Dermis microvascular lymphatic vessel endothelial cell (primary cell): ENCODE measurements around the gene SP4. TPM values are rescaled to one million over a fixed set of nuclear protein-coding genes. Genes with fewer than 3 reads are reported as not detected.
"Not testable (repeated sequence)": the region's sequence is repeated elsewhere in the genome, so short reads cannot be mapped to it uniquely, and the experiment has no call there.

Experiments used
- DNase-seq, 2 donors: peaks; one replicate each; pipeline versions ENCODE4 v3.0.0 to v3.0.0-alpha.2; 2010; ENCODE audit warnings: low read depth in 2 of 2
- total RNA-seq: library from RNA; depleted of rRNA; stranded (reverse); fragments of >200 nt; gene quantifications from 2 replicates; pipeline ENCODE4 v1.2.1, GENCODE V29; 2014

The SP4 gene
- total RNA-seq, 1 donor from 2014 or later = 5.0 TPM

DNA sequence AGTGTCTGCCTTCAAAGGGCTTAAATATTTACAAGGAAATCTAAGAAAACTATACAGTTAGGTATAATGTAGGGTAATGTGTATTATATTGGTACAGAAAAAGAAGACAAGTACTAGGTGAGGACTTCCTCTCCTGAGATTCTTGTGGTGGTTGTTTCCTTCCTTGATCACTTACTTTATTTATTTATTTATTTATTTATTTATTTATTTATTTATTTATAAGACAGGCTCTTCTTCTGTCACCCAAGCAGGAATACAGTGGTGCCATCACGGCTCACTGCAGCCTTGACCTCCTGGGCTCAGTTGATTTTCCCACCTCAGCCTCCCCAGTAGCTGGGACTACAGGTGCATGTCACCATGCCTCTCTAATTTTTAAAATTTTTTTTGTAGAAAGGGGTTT lies 96.8 kb downstream of the SP4 start:
- DNase-seq = no peak

DNA sequence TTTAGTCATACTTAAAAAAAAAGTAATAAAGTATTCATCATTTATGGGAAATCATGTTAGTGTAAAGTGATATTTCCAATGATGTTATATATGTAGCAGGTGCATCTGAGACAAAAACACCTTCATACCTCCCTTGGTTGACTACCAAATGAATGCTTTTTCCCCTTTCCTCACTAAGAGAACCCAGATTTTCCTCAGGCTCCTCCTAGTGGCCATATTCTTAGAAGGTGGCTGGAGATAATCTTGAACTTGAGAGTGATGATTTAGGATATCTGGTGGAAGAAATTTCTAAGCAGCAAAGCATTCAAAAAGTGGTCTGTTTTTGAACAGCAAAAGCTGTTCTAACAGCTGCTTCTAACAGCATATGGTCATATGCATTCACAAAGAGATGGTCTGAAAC lies 98.1 kb downstream of the SP4 start:
- DNase-seq = peak in 1 of 2 donors; percentile 6

- no peak for DNase-seq
These were observed 98.6 kb downstream of the SP4 start for GRCh38 chr7:21526448-21526847.

DNA sequence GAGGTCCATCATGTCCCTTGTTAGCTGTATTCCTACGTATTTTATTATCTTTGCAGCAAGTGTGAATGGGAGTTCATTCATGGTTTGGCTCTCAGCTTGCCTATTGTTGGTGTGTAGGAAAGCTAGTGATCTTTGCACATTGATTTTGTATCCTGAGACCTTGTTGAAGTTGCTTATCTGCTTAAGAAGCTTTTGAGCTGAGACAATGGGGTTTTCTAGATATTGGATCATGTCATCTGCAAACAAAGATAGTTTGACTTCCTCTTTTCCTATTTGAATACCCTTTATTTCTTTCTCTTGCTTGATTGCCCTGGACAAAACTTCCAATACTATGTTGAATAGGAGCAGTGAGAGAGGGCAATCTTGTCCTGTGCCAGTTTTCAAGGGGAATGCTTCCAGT lies 104.6 kb downstream of the SP4 start:
- not testable (repeated sequence) for DNase-seq

DNA sequence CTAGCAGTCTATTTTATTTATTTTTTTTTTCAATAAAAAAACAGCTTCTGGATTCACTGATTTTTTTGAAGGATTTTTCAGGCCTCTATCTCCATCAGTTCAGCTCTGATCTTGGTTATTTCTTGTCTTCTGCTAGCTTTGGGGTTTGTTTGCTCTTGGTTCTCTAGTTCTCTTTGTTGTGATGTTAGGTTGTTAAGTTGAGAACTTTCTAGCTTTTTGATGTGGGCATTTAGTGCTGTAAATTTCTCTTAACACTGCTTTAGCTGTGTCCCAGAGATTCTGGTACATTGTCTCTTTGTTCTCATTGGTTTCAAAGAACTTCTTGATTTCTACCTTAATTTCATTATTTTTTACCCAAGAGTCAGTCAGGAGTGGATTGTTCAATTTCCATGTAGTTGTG lies 105.8 kb downstream of the SP4 start:
- DNase-seq = not testable (repeated sequence)

DNA sequence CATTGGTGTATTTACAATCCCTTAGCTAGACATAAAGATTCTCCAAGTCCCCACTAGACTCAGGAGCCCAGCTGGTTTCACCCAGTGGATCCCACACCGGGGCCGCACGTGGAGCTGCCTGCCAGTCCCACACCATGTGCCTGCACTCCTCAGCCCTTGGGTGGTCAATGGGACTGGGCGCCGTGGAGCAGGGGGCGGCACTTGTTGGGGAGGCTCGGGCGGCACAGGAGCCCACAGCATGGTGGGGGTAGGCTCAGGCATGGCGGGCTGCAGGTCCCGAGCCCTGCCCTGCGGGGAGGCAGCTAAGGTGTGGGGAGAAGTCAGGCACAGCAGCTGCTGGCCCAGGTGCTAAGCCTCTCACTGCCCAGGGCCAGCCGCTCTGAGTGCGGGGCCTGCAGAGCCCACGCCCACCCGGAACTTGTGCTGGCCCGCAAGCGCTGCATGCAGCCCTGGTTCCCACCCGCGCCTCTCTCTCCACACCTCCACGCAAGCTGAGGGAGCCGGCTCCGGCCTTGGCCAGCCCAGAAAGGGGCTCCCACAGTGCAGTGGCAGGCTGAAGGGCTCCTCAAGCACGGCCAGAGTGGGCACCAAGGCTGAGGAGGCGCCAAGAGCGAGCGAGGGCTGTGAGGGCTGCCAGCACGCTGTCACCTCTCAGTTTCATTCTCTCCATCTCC lies 108.7 kb downstream of the SP4 start:
- DNase-seq = not testable (repeated sequence)

DNA sequence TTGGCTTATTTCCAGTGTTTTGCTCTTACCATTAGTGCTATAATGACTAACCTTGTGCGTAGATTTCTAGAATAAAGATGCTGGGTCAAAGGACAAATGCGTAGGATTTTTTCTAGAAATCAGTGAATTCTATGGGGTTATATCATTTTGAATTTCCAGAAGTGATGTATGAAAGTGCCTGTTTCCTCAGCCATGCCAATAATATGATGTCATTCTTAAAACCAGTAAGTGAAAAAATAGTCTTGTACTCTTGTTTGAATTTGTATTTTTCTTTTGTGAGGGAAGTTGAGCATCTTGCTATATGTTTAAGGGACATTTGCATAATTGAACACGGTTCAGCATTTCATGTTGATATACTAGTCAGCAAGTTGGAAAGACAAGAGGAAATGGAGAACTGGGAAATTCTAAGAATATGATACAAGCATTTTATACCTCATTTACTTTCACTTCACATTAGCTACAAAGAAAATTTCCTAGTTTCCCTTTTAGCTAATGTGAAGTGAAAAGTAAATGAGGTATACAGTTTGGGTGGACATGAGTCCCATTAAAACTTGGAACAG lies 111.1 kb downstream of the SP4 start:
- DNase-seq = no peak

DNA sequence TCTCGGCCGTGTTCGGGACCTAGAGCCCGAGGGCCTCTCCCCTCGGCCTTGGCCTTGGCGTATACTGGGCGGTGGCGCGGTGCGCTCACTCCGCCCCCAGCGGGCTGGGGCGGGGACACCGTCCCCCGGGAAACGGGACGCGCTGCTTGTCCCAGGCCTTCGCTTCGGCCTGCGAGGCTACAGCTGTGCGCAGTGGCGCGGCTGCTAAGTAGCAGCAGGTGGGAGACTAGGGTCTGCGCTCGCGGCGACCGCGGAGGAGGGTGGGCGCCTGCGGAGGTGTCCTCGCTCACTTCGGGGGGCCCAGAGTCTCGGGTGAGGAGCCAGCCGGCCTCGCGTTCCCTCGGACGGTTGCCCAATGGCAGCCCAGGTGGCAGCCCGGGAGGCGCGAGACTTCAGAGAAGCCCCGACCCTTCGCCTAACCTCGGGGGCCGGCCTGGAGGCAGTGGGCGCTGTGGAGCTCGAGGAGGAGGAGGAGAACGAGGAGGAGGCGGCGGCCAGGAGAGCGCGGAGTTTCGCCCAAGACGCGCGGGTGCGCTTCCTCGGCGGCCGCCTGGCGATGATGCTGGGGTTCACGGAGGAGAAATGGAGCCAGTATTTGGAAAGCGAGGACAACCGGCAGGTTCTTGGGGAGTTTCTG lies 115.1 kb downstream of the SP4 start, which contains the start of gene DNAH11:
TSS of gene DNAH11 (plus strand) at position 149 of the 637 bp plus-strand sequence. CDS start at position 356, 207 bp downstream.
- peak in 1 of 2 donors; percentile 19 for DNase-seq

DNA sequence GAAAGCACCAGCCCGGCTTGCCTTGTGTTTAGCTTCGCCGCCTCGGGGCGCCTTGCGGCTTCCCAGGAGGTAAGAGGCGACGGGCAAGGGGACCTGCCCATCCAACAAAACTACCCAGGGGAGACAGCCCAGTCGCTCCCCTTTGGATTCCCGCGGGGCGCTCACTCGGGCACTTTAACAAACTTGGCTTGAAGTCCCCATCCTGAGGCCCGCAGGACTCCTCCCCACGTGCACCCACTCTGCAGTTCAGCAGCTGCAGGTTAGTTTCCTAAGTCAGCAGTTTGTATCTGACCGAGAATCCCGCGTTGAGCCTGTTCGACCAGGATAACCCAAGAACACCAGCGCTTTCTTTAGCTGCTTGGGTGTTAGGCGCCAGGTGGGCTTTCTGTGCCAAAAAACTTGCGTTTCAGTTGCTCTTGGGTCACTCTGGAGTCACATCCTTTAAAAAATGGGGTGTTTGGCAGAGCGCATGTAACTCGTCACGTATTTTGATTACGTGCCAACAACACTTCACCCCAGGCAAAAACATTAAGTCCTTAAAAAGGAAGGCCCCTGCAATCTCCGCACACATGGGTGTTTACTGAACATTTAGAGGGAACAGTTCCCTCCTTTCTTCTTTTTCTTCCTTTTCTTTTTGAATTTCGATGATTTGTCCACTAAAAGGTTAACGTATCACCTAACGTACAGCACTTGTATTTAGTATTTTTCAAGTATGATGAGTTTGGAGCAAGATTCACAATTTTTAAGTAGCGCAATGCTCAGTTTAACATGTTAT lies 115.8 kb downstream of the SP4 start:
- DNase-seq = peak in 1 of 2 donors; percentile 2

DNA sequence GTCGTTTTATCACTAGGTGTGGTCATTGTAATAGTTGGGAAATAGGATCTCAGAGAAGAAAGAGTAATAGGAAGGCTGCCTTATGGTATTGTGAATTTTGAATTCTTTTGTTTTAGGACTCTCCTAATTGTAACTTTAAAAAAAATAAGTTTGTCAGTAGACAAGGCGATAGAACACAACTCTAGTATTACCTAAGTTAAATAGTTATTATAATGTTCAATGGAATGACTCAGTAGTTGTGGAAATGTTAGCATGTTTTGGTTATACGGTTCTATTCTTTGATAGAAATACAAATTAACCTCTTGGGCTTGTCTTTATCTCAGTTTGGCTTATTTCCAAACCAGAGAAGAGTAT lies 116.4 kb downstream of the SP4 start:
- DNase-seq = no peak

- DNase-seq = no peak
These were observed 116.8 kb downstream of the SP4 start for GRCh38 chr7:21544715-21545114.

DNA sequence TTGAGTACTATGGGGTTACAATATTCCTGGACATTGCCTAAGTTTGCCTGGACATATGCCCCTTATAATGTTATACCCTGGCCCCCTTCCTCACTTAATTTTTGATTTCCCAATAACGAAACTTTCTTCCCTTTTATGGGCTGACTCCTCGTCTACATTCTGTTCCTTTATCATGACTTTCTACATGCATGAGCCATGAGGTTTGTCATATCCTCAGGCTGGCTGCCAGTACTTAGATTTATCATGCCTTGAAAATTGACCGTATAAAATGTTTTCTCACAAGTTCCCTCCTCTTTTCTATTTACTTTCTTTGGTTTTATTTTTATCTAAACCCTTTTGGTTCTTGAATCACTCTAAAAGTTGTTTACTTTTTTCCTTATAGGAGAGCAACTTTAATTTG lies 119.6 kb downstream of the SP4 start:
- DNase-seq = no peak

DNA sequence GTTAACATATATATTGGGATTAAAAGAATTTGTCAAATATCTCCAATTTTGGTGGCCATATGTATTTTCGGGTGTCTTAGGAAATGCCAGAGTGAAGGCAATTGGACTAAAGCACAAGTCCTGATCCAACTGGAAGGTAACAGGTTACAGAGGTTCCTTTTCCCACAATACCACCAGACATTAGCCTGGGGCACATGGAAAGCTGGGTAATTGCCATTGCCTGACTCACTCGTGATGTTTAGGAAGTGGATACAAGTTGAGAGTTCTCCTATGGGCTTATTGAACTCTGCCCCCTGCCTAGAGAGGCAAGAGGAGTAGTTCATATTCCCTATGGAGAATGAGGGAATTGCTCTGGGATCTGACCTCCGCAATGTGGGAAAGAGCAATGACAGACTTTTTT lies 120.6 kb downstream of the SP4 start:
- DNase-seq = no peak

- no peak for DNase-seq
These were observed 122.2 kb downstream of the SP4 start for GRCh38 chr7:21550076-21550475.

- DNase-seq = no peak
These were observed 123.1 kb downstream of the SP4 start for GRCh38 chr7:21550821-21551531.

DNA sequence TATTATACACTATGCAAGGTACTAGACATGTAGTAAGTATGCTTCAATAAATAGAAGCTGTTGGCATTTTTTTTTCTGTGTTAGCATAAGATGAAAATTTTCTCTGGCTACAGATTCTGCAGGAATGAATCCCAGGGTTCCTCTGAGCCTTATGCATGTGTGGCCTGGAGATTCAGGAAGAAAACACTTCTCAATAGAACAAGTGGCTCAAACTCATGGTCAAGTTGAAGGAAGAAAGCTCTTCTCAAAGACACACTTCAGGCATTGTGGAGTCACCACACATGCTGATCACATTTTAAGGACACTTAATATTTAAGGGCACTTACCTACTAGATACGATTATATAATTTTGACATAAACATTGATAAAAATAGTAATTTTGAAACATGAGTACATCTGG lies 134.5 kb downstream of the SP4 start:
- no peak for DNase-seq

Other genes with a start within 250 kb of the SP4 start
- 0.13 and 0.25 TPM in 2 replicates for gene DNAH11, start 115.0 kb downstream of the SP4 start, total RNA-seq